Camera-type eye (tissue), 1 donor: Measurements from ENCODE around the gene AKIRIN1. TPM values are rescaled to one million over a fixed set of nuclear protein-coding genes. Genes with fewer than 3 reads are reported as not detected.

Experiments
- total RNA-seq: library from RNA; depleted of rRNA; stranded (reverse); fragments of >200 nt; gene quantifications from one replicate; pipeline ENCODE4 v1.2.3, GENCODE V29; 2014

The AKIRIN1 gene
- total RNA-seq, result 43.0 TPM

GRCh38 chr1:38990738-38991637 lies at the start of gene AKIRIN1:
TSS of gene AKIRIN1 (plus strand) at chr1:38991276. CDS start at chr1:38991381, 105 bp downstream.

GRCh38 chr1:38941527-38942019 lies 49.5 kb upstream of the AKIRIN1 start, which contains the start of gene RHBDL2:
TSS of gene RHBDL2 (minus strand) at chr1:38941830. CDS start at chr1:38919212, 22,618 bp downstream.

GRCh38 chr1:39026051-39026865 lies 35.2 kb downstream of the AKIRIN1 start, which contains the start of gene NDUFS5:
TSS of gene NDUFS5 (plus strand) at chr1:39026350. CDS start at chr1:39028725, 2,375 bp downstream.

Other genes starting within 250 kb of the AKIRIN1 start
- 26.5 TPM for gene RRAGC, start 131.5 kb upstream of the AKIRIN1 start, total RNA-seq
- gene MYCBP, start 117.9 kb upstream of the AKIRIN1 start, total RNA-seq, result 10.4 TPM
- gene GJA9, start 109.7 kb upstream of the AKIRIN1 start, total RNA-seq, result not detected
- 0.49 TPM for gene RHBDL2, start 49.4 kb upstream of the AKIRIN1 start, total RNA-seq
- 223 TPM for gene NDUFS5, start 35.1 kb downstream of the AKIRIN1 start, total RNA-seq
- 535 TPM for gene MACF1, start 213.4 kb downstream of the AKIRIN1 start, total RNA-seq